PC-3 (cell line): Measurements from ENCODE around the gene CES4A.

ENCODE experiments used
- CTCF ChIP-seq: fragments of 300-600 bp; sonication (generic); conservative IDR thresholded peaks from 2 replicates; pipeline ENCODE4 v1.5.1; 2017; ENCODE audit warnings: antibody characterized with exemption, low read depth, mild to moderate bottlenecking, low read length
- EZH2 ChIP-seq: fragments of 300-600 bp; sonication (generic); IDR thresholded peaks from one replicate; pipeline ENCODE4 v1.6.1; 2017; ENCODE audit warnings: antibody characterized with exemption, mild to moderate bottlenecking, low read length; ENCODE audit not compliant: unreplicated experiment

- TF ChIP-seq EZH2, result no peak
- TF ChIP-seq CTCF, result no peak
These were observed 39.6 kb upstream of the CES4A start for GRCh38 chr16:66948837-66949225.
